Aorta (tissue), 5 donors: ENCODE measurements around the gene ATXN1. TPM values are rescaled to one million over a fixed set of nuclear protein-coding genes. Genes with fewer than 3 reads are reported as not detected.
"Not testable (repeated sequence)": the region's sequence is repeated elsewhere in the genome, so short reads cannot be mapped to it uniquely, and the experiment has no call there.

Source experiments
- ATAC-seq: fragments of 200-7000 bp; cut with Tn5 transposase; one replicate; pipeline ENCODE4 v1.9.1; 2022; ENCODE audit warnings: moderate library complexity; ENCODE audit not compliant: low FRiP score
- DNase-seq, 2 donors: peaks; one replicate each; pipeline ENCODE4 v3.0.0-alpha.2; 2020
- H3K27ac ChIP-seq, 2 donors: one replicate each; pipeline ENCODE4 v1.5.1; 2013; ENCODE audit warnings: low read length in 2 of 2, mild to moderate bottlenecking in 2 of 2, moderate library complexity in 2 of 2, control low read depth in 1 of 2, inconsistent platforms in 1 of 2, low read depth in 1 of 2
- H3K27me3 ChIP-seq, 2 donors: one replicate each; pipeline ENCODE4 v1.6.1; 2013; ENCODE audit warnings: control low read depth in 1 of 2, low read length in 1 of 2, mild to moderate bottlenecking in 1 of 2, moderate library complexity in 1 of 2; ENCODE audit not compliant: insufficient read depth in 2 of 2, control insufficient read depth in 1 of 2
- H3K36me3 ChIP-seq, 2 donors: one replicate each; pipeline ENCODE4 v1.6.1; 2013; ENCODE audit warnings: control low read depth in 1 of 2, low read length in 1 of 2, mild to moderate bottlenecking in 1 of 2; ENCODE audit not compliant: insufficient read depth in 2 of 2, control insufficient read depth in 1 of 2
- H3K4me1 ChIP-seq, 2 donors: one replicate each; pipeline ENCODE4 v1.6.1; 2013; ENCODE audit warnings: low read length in 2 of 2, control low read depth in 1 of 2, mild to moderate bottlenecking in 1 of 2, moderate library complexity in 1 of 2; ENCODE audit not compliant: insufficient read depth in 2 of 2, control insufficient read depth in 1 of 2
- H3K4me3 ChIP-seq, 2 donors: one replicate each; pipeline ENCODE4 v1.5.1; 2013; ENCODE audit warnings: low read length in 2 of 2, control low read depth in 1 of 2, mild to moderate bottlenecking in 1 of 2
- H3K9me3 ChIP-seq: one replicate; pipeline ENCODE4 v1.6.1; 2013; ENCODE audit warnings: mild to moderate bottlenecking, low read length; ENCODE audit not compliant: control insufficient read depth
- WGBS, 2 donors: extraction: QIAGEN DNeasy Blood & Tissue Kit; methylation state at CpG; one replicate each; pipeline ENCODE4 v1.1.7; 2013; 5-methylcytosine and 5-hydroxymethylcytosine counted together
- intact Hi-C, 2 donors: fragments of 100-400 bp; cut with DNase I; formaldehyde crosslinking; loops; one replicate each; pipeline versions ENCODE4 v1.14.2 to v1.15.0; 2022
- polyA plus RNA-seq, 2 donors: library from polyadenylated mRNA; stranded (reverse); fragments of 200-250 nt; gene quantifications; one replicate each; pipeline ENCODE4 v1.2.3, GENCODE V29; 2013
- total RNA-seq, 2 donors: library from RNA; stranded (reverse); fragmentation: NEBNext Ultra II Directional; extraction: Animal tissue kit (Norgen Biotek cat#: 25700); gene quantifications; one replicate each; pipeline ENCODE4 v1.2.1, GENCODE V29; 2021
- donor health status: healthy with polysubstance abuse.
- donor health status: Bipolar disorder and iron deficiency.
- donor health status: DM: no; HTN: no; CAD: no.
- donor health status: DM: no; HTN: no; CAD: no.
- donor health status: DM: yes; HTN: yes; CAD: no.

The ATXN1 gene
- total and polyA plus RNA-seq, 4 donors, result 11.5 to 85.5 (median 45.8) TPM

- Histone ChIP-seq H3K27me3 (no peaks in the 10 kb centered on the region), H3K9me3 (no peaks in the 10 kb centered on the region), H3K27ac (no peak overlapping the region), H3K36me3 (no peaks in the 10 kb centered on the region), H3K4me1 (no peaks in the 10 kb centered on the region), H3K4me3 (no peak overlapping the region)
- intact Hi-C loops, result no loop called here
- DNase-seq, result no peak
- no peak for ATAC-seq
Observed at GRCh38 chr6:16785496-16785895, 24.2 kb upstream of the ATXN1 start.

GRCh38 chr6:16784957-16785356, 23.7 kb upstream of the ATXN1 start:
- ATAC-seq, H3K36me3 ChIP-seq, H3K4me3 ChIP-seq, H3K4me1 ChIP-seq, H3K9me3 ChIP-seq, DNase-seq, H3K27ac ChIP-seq, intact Hi-C loops, H3K27me3 ChIP-seq: not testable (repeated sequence)
- WGBS, 2 donors, result 86 to 99% methylated on average over 3 of the region's 3 CpGs

- no peaks in the 10 kb centered on the region for H3K4me1 ChIP-seq
Observed at GRCh38 chr6:16783952-16784565, 22.8 kb upstream of the ATXN1 start.

GRCh38 chr6:16783509-16783908, 22.2 kb upstream of the ATXN1 start:
- intact Hi-C loops, result no loop called here
- Histone ChIP-seq H3K27me3 (no peaks in the 10 kb centered on the region), H3K4me1 (no peaks in the 10 kb centered on the region), H3K27ac (no peak overlapping the region), H3K36me3 (no peaks in the 10 kb centered on the region), H3K4me3 (no peak overlapping the region), H3K9me3 (no peaks in the 10 kb centered on the region)
- DNase-seq (no peak), ATAC-seq (no peak)
- 63 to 65% methylated on average over 4 of the region's 4 CpGs for WGBS, 2 donors

More at GRCh38 chr6:16783952-16784565, 22.8 kb upstream of the ATXN1 start:
- ATAC-seq (no peak), DNase-seq (no peak)
- no peaks in the 10 kb centered on the region for H3K36me3 ChIP-seq
- no peaks in the 10 kb centered on the region for H3K27me3 ChIP-seq
- H3K27ac ChIP-seq, result no peak overlapping the region
- no peaks in the 10 kb centered on the region for H3K9me3 ChIP-seq
- no peak overlapping the region for H3K4me3 ChIP-seq
- intact Hi-C loops, result no loop called here
- WGBS, 2 donors, result 96 to 97% methylated on average over 2 of the region's 2 CpGs

- no peak for ATAC-seq
- no peaks in the 10 kb centered on the region for H3K27me3 ChIP-seq
- WGBS, 2 donors, result 92% methylated on average over 4 of the region's 4 CpGs
- no peak overlapping the region for H3K27ac ChIP-seq
- H3K4me3 ChIP-seq, result no peak overlapping the region
- intact Hi-C loops, result no loop called here
- H3K9me3 ChIP-seq, result peaks cover 2% of the 10 kb centered on the region
- no peaks in the 10 kb centered on the region for H3K36me3 ChIP-seq
- DNase-seq, result no peak
- H3K4me1 ChIP-seq, result no peaks in the 10 kb centered on the region
Observed at GRCh38 chr6:16782278-16782677, 21.0 kb upstream of the ATXN1 start.

- Histone ChIP-seq H3K9me3 (peaks cover 2% of the 10 kb centered on the region), H3K27ac (no peak overlapping the region), H3K36me3 (no peaks in the 10 kb centered on the region), H3K4me1 (no peaks in the 10 kb centered on the region), H3K4me3 (no peak overlapping the region), H3K27me3 (no peaks in the 10 kb centered on the region)
- DNase-seq (no peak), ATAC-seq (no peak)
- 74 to 75% methylated on average over 8 of the region's 8 CpGs for WGBS, 2 donors
- intact Hi-C loops, result no loop called here
Observed at GRCh38 chr6:16781348-16782169, 20.3 kb upstream of the ATXN1 start.

GRCh38 chr6:16778521-16778920, 17.3 kb upstream of the ATXN1 start:
- Histone ChIP-seq H3K9me3 (peaks cover 2% of the 10 kb centered on the region), H3K4me3 (no peak overlapping the region), H3K27me3 (no peaks in the 10 kb centered on the region), H3K4me1 (no peaks in the 10 kb centered on the region), H3K36me3 (no peaks in the 10 kb centered on the region), H3K27ac (no peak overlapping the region)
- 87 to 93% methylated on average over 5 of the region's 5 CpGs for WGBS, 2 donors
- no peak for ATAC-seq
- intact Hi-C loops, result no loop called here
- DNase-seq, result no peak

- H3K36me3 ChIP-seq, result no peaks in the 10 kb centered on the region
- no peak for ATAC-seq
- peaks cover 2% of the 10 kb centered on the region for H3K9me3 ChIP-seq
- 96 to 97% methylated on average over 5 of the region's 5 CpGs for WGBS, 2 donors
- intact Hi-C loops, result no loop called here
- no peak for DNase-seq
- H3K27me3 ChIP-seq, result no peaks in the 10 kb centered on the region
- no peaks in the 10 kb centered on the region for H3K4me1 ChIP-seq
- H3K4me3 ChIP-seq, result no peak overlapping the region
- no peak overlapping the region for H3K27ac ChIP-seq
Observed at GRCh38 chr6:16777794-16778193, 16.5 kb upstream of the ATXN1 start.

- ATAC-seq (no peak), DNase-seq (no peak)
- H3K27ac ChIP-seq, result no peak overlapping the region
- WGBS, 2 donors, result 50 to 56% methylated on average over 4 of the region's 4 CpGs
- intact Hi-C loops, result no loop called here
- no peaks in the 10 kb centered on the region for H3K36me3 ChIP-seq
- H3K9me3 ChIP-seq, result peaks cover 2% of the 10 kb centered on the region
- no peaks in the 10 kb centered on the region for H3K4me1 ChIP-seq
- no peak overlapping the region for H3K4me3 ChIP-seq
- no peaks in the 10 kb centered on the region for H3K27me3 ChIP-seq
Observed at GRCh38 chr6:16776394-16777017, 15.2 kb upstream of the ATXN1 start.
